PC-9 (cell line): Measurements from ENCODE around the gene DIP2C.

Experiments used
- CTCF ChIP-seq: fragments of 200-600 bp; sonication (generic); conservative IDR thresholded peaks from 2 replicates; pipeline ENCODE4 v1.6.1; 2017; ENCODE audit warnings: mixed run types, antibody characterized with exemption, mild to moderate bottlenecking, moderate library complexity
- EZH2 ChIP-seq: fragments of 200-600 bp; sonication (generic); IDR thresholded peaks from 2 replicates; pipeline ENCODE4 v1.8.0; 2017; ENCODE audit warnings: antibody characterized with exemption, low read depth

DNA sequence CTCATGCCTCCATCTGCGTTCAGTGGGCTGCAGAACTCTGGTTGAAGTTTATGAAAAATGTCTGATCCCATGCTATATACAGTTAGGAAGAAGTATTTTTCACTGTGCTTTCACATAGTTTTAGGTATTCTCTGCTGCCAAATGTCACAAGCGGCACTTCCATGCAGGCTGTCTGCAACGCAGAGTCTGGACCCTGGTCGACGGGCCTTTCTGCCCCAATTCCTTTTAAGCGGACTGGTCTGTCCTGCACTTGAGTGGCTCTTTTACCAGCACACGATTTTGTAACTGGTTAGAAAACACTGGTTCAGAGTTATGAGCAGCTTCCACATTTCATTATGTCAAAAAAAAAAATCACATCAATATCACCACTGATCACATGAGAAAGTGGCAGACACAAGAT lies 143.0 kb downstream of the DIP2C start:
- TF ChIP-seq CTCF (no peak), EZH2 (no peak)
